Trophoblast cell (in vitro differentiated cells and primary cell): ENCODE measurements around the gene LGR5.
A peak's percentile ranks its signal among the peaks of the same experiment; 100 is the strongest.

ENCODE experiments used
- DNase-seq, 2 donors: peaks; one replicate each; pipeline ENCODE4 v3.0.0-alpha.2; 2016
- H2AFZ ChIP-seq: 2 replicates; pipeline ENCODE4 v1.6.1; 2013; ENCODE audit warnings: low read length, moderate library complexity, mild to moderate bottlenecking; ENCODE audit not compliant: insufficient read depth, poor library complexity
- H2AK5ac ChIP-seq: 2 replicates; pipeline ENCODE4 v1.6.1; 2013; ENCODE audit warnings: mild to moderate bottlenecking, low read length
- H2BK120ac ChIP-seq: 2 replicates; pipeline ENCODE4 v1.6.1; 2013; ENCODE audit warnings: low read length, mild to moderate bottlenecking, moderate library complexity; ENCODE audit not compliant: insufficient read depth, poor library complexity
- H2BK12ac ChIP-seq: 2 replicates; pipeline ENCODE4 v1.6.1; 2013; ENCODE audit warnings: mild to moderate bottlenecking, low read length, moderate library complexity
- H2BK5ac ChIP-seq: 2 replicates; pipeline ENCODE4 v1.6.1; 2013; ENCODE audit warnings: low read length, low read depth, moderate library complexity, mild to moderate bottlenecking; ENCODE audit not compliant: poor library complexity
- H3K14ac ChIP-seq: 2 replicates; pipeline ENCODE4 v1.6.1; 2013; ENCODE audit warnings: mild to moderate bottlenecking, low read length
- H3K18ac ChIP-seq: 2 replicates; pipeline ENCODE4 v1.6.1; 2013; ENCODE audit warnings: mild to moderate bottlenecking, low read length
- H3K23ac ChIP-seq: 2 replicates; pipeline ENCODE4 v1.6.1; 2013; ENCODE audit warnings: low read length
- H3K27ac ChIP-seq: 2 replicates; pipeline ENCODE4 v1.5.1; 2013; ENCODE audit warnings: low read depth, mild to moderate bottlenecking, inconsistent platforms, low read length, moderate library complexity
- H3K27me3 ChIP-seq: 2 replicates; pipeline ENCODE4 v1.6.1; 2013; ENCODE audit warnings: inconsistent platforms, mild to moderate bottlenecking, low read length, moderate library complexity; ENCODE audit not compliant: insufficient read depth
- H3K36me3 ChIP-seq, 2 experiments: 1 replicate in 1 of 2; 2 replicates in 1 of 2; pipeline ENCODE4 v1.6.1; 2013; ENCODE audit warnings: low read length in 2 of 2, mild to moderate bottlenecking in 2 of 2, moderate library complexity in 1 of 2; ENCODE audit not compliant: insufficient read depth in 2 of 2, control insufficient read depth in 1 of 2
- H3K4ac ChIP-seq: 2 replicates; pipeline ENCODE4 v1.6.1; 2013; ENCODE audit warnings: low read depth, mild to moderate bottlenecking, low read length, moderate library complexity
- H3K4me1 ChIP-seq, 2 experiments: 1 replicate in 1 of 2; 2 replicates in 1 of 2; pipeline ENCODE4 v1.6.1; 2013; ENCODE audit warnings: low read length in 2 of 2, mild to moderate bottlenecking in 2 of 2, moderate library complexity in 1 of 2; ENCODE audit not compliant: insufficient read depth in 2 of 2, control insufficient read depth in 1 of 2
- H3K4me2 ChIP-seq: 2 replicates; pipeline ENCODE4 v1.6.1; 2013; ENCODE audit warnings: inconsistent platforms, mild to moderate bottlenecking, low read length, moderate library complexity
- H3K4me3 ChIP-seq: 2 replicates; pipeline ENCODE4 v1.5.1; 2013; ENCODE audit warnings: mild to moderate bottlenecking, low read depth, low read length, inconsistent platforms
- H3K79me1 ChIP-seq: one replicate; pipeline ENCODE4 v1.6.1; 2013; ENCODE audit warnings: low read length
- H3K79me2 ChIP-seq: 2 replicates; pipeline ENCODE4 v1.6.1; 2013; ENCODE audit warnings: low read length, mild to moderate bottlenecking; ENCODE audit not compliant: control insufficient read depth, insufficient read depth, poor library complexity
- H3K9ac ChIP-seq: 2 replicates; pipeline ENCODE4 v1.6.1; 2013; ENCODE audit warnings: mild to moderate bottlenecking, low read length
- H3K9me3 ChIP-seq: 2 replicates; pipeline ENCODE4 v1.6.1; 2013; ENCODE audit warnings: low read depth, mild to moderate bottlenecking, control low read depth, inconsistent platforms, low read length; ENCODE audit not compliant: insufficient read depth
- H4K12ac ChIP-seq: 2 replicates; pipeline ENCODE4 v1.6.1; 2013; ENCODE audit warnings: low read depth, mild to moderate bottlenecking, low read length, moderate library complexity
- H4K8ac ChIP-seq: 2 replicates; pipeline ENCODE4 v1.6.1; 2013; ENCODE audit warnings: low read depth, mild to moderate bottlenecking, low read length, moderate library complexity
- H4K91ac ChIP-seq: one replicate; pipeline ENCODE4 v1.6.1; 2013; ENCODE audit warnings: low read depth, mild to moderate bottlenecking, low read length, moderate library complexity
- WGBS: extraction: QIAGEN DNeasy Blood & Tissue Kit; methylation state at CpG from one replicate; pipeline ENCODE4 v1.1.7; 2013; ENCODE audit warnings: missing lambda C conversion rate; ENCODE audit not compliant: insufficient read length, insufficient coverage; ENCODE audit errors: extremely low coverage; 5-methylcytosine and 5-hydroxymethylcytosine counted together

LGR5 gene

GRCh38 chr12:71440345-71440762 lies 756 bp downstream of the LGR5 start:
- Histone ChIP-seq H3K23ac (no peak overlapping the region), H3K4me3 (peak overlapping the region; percentile 63), H2AFZ (no peak overlapping the region), H3K9ac (no peak overlapping the region), H2BK5ac (no peak overlapping the region), H2AK5ac (no peak overlapping the region), H3K79me1 (no peaks in the 10 kb centered on the region), H3K4me1 (peaks cover 6 to 13% of the 10 kb centered on the region in 2 experiments), H3K79me2 (no peaks in the 10 kb centered on the region), H3K27me3 (peaks cover 40% of the 10 kb centered on the region), H4K8ac (no peak overlapping the region), H4K12ac (no peak overlapping the region), H3K36me3 (peaks cover 0 to 2% of the 10 kb centered on the region in 2 experiments), H3K4me2 (peak overlapping the region; percentile 93), H2BK120ac (no peak overlapping the region), H3K14ac (no peak overlapping the region), H3K27ac (no peak overlapping the region), H3K4ac (no peak overlapping the region), H3K18ac (no peak overlapping the region), H2BK12ac (no peak overlapping the region), H4K91ac (no peak overlapping the region), H3K9me3 (peaks cover 11% of the 10 kb centered on the region)
- peak in 1 of 2 donors; percentile 15 for DNase-seq
- no CpG with 5 or more reads among the region's 27 CpGs for WGBS

- Histone ChIP-seq H3K18ac (no peak overlapping the region), H3K9me3 (peaks cover 10% of the 10 kb centered on the region), H2BK120ac (no peak overlapping the region), H3K4me2 (peak overlapping the region; percentile 93), H3K9ac (no peak overlapping the region), H4K12ac (peak overlapping the region; percentile 72), H3K27ac (no peak overlapping the region), H3K4ac (no peak overlapping the region), H2AK5ac (no peak overlapping the region), H3K36me3 (peaks cover 0 to 2% of the 10 kb centered on the region in 2 experiments), H4K8ac (no peak overlapping the region), H3K4me1 (peaks cover 6 to 13% of the 10 kb centered on the region in 2 experiments), H3K27me3 (peaks cover 40% of the 10 kb centered on the region), H3K4me3 (no peak overlapping the region), H3K23ac (no peak overlapping the region), H3K79me2 (no peaks in the 10 kb centered on the region), H4K91ac (no peak overlapping the region), H2BK5ac (no peak overlapping the region), H3K79me1 (no peaks in the 10 kb centered on the region), H2BK12ac (no peak overlapping the region), H3K14ac (no peak overlapping the region), H2AFZ (no peak overlapping the region)
- WGBS = no CpG with 5 or more reads among the region's 26 CpGs
- peak; percentile 4 to 31 for DNase-seq
Measured at GRCh38 chr12:71440763-71441748, 1.5 kb downstream of the LGR5 start.

GRCh38 chr12:71441836-71442566 lies 2.4 kb downstream of the LGR5 start:
- DNase-seq = no peak
- H3K27me3 ChIP-seq = peaks cover 40% of the 10 kb centered on the region
- no peak overlapping the region for H2BK120ac ChIP-seq
- H3K9me3 ChIP-seq = peaks cover 5% of the 10 kb centered on the region
- no peak overlapping the region for H3K4ac ChIP-seq
- no peak overlapping the region for H3K4me2 ChIP-seq
- no peak overlapping the region for H4K91ac ChIP-seq
- H4K12ac ChIP-seq = no peak overlapping the region
- no peak overlapping the region for H2AFZ ChIP-seq
- H3K4me3 ChIP-seq = no peak overlapping the region
- H4K8ac ChIP-seq = no peak overlapping the region
- no peak overlapping the region for H3K23ac ChIP-seq
- H3K14ac ChIP-seq = no peak overlapping the region
- H3K79me2 ChIP-seq = no peaks in the 10 kb centered on the region
- no peak overlapping the region for H2BK5ac ChIP-seq
- peaks cover 6 to 13% of the 10 kb centered on the region in 2 experiments for H3K4me1 ChIP-seq
- H3K79me1 ChIP-seq = no peaks in the 10 kb centered on the region
- no peak overlapping the region for H3K27ac ChIP-seq
- H2AK5ac ChIP-seq = no peak overlapping the region
- no CpG with 5 or more reads among the region's 4 CpGs for WGBS
- H3K18ac ChIP-seq = no peak overlapping the region
- H3K9ac ChIP-seq = no peak overlapping the region
- no peaks in the 10 kb centered on the region for H3K36me3 ChIP-seq
- no peak overlapping the region for H2BK12ac ChIP-seq

- no peak overlapping the region for H3K27ac ChIP-seq
Measured at GRCh38 chr12:71442567-71442931, 3.0 kb downstream of the LGR5 start.

More at GRCh38 chr12:71442567-71442931, 3.0 kb downstream of the LGR5 start:
- Histone ChIP-seq H3K9ac (no peak overlapping the region), H3K4me2 (no peak overlapping the region), H3K9me3 (peaks cover 5% of the 10 kb centered on the region), H3K36me3 (no peaks in the 10 kb centered on the region), H2AFZ (no peak overlapping the region), H3K23ac (no peak overlapping the region), H3K4me3 (no peak overlapping the region), H3K79me2 (no peaks in the 10 kb centered on the region), H3K79me1 (no peaks in the 10 kb centered on the region), H4K8ac (no peak overlapping the region), H3K4me1 (peaks cover 6 to 13% of the 10 kb centered on the region in 2 experiments), H2BK120ac (no peak overlapping the region), H3K27me3 (peaks cover 36% of the 10 kb centered on the region), H4K91ac (no peak overlapping the region), H2BK5ac (no peak overlapping the region), H2AK5ac (no peak overlapping the region), H2BK12ac (no peak overlapping the region), H3K18ac (no peak overlapping the region), H4K12ac (no peak overlapping the region), H3K14ac (no peak overlapping the region), H3K4ac (no peak overlapping the region)
- no peak for DNase-seq
- no CpG with 5 or more reads among the region's 1 CpG for WGBS
